NCI-H2227 (cell line): ENCODE measurements around the gene CRYGN.

Experiments
- DNase-seq: peaks from one replicate; lab custom pipeline; 2025; ENCODE audit not compliant: unreplicated experiment; lab: John Stamatoyannopoulos, UW

CRYGN gene

DNA sequence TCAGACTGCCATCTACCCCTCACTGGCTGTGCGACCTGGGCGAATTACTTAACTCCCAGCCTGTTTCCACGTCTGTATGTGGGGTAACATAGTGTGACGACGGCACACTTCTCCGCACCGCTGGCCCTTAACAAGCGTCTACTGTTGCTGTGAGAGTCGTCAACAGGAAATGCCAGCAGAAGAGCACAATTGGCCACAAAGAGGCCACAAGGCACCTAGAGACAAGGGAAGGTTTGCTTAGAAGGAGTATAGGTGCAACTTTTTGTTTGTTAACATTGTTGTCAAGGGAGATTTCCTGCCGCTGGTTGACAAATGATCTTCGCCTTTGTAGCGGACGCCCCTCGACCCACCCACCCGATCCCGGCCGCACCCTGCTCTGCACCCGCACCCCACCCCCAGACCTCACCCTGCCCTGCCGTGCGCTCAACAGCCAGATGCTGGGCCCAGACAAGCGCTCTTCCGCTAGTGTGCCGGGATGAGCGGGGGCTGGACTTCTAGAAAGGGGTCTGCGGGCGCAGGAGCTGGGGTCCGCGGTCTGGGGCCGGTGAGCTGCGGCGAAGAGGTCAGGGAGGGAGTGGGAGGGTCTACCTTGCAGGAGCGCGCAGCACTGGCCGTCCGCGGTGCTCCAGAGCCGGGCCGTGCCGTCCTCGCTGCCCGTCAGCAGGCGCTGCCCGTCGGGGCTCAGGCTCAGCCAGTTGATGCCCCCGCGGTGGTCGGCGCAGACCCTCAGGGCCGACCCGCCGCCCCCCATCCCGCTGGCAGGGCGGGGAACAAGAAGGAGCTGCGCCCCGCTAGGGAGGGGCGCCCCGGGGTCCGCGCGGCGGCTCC is 30.9 kb downstream of the CRYGN start:
- peak; percentile 44 for DNase-seq

DNA sequence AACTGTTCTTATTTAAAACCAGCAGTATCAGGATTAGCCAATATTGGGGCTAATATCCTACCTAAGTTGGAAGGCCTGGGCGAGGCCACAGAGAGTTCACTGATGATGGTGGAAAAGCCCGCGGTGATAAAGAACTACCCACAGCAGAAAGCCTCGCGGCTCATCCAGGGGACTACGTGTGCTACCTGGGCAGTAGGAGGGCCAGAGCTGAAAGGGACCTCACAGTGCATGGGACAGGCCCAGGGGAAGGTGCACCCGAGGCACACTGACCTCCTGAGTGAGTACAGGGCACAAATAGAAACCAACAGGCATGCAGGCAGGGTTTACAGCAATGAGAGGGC is 31.5 kb downstream of the CRYGN start:
- no peak for DNase-seq

- DNase-seq: no peak
These were observed 32.9 kb downstream of the CRYGN start for GRCh38 chr7:151406886-151407583.

- DNase-seq: no peak
These were observed 33.7 kb downstream of the CRYGN start for GRCh38 chr7:151406051-151406875.

DNA sequence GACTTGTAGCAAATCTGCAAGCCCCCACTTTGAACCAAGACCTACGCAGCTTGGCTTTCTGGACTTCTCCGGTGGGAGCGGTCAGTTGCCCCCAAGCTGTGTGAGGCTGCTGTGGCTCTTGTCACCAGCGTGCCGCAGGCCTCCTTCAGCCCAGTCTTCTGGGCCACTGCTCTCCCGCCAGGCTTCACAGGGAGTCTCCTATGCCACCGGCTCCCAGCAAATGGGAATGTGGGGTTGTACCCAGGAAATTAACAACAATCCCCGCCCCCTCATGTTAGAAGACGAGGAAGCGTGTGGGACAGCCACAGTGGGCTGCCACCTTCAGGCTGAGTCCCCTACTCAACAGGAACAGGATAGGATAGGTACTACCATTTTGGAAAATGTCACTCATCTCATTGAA is 34.4 kb downstream of the CRYGN start:
- no peak for DNase-seq

- no peak for DNase-seq
These were observed 34.9 kb downstream of the CRYGN start for GRCh38 chr7:151405056-151405455.

DNA sequence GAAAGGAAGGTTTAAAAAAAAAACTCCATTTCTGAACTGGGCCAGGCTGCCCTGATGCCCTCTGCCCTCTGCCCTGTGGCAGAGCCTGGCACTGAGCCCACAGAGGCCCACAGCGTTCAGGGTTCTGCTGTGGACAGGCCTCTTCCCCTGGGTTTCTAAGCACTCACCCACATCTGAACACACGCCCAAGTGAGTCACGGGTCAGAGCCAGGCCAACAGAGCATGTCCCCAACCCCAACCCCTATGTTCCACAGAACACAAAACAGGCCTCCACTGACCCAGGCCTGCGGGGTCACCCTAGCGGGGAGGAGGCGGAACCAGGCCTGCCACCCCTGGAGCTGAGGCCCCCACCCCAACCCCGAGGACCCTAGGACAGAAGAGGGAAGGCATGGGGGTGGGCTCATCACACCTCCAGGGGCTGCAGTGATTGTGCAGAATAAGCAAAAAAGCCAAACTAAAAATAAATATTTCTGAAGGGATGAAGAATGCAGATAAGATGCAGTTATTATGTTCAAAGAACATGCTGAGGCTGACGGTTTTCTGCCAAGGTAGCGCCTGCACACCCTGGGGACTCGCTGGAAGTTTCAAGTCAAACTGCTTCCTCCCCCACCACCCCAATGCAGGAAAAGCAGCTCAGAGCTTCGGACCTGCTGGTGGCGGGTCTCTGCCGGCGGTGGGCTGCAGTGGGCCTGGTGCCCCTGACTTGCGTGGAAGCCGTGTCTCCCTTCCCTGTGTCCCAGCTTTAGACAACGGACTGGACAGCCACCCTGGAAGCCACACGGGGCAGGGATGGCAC is 35.5 kb downstream of the CRYGN start:
- no peak for DNase-seq

DNA sequence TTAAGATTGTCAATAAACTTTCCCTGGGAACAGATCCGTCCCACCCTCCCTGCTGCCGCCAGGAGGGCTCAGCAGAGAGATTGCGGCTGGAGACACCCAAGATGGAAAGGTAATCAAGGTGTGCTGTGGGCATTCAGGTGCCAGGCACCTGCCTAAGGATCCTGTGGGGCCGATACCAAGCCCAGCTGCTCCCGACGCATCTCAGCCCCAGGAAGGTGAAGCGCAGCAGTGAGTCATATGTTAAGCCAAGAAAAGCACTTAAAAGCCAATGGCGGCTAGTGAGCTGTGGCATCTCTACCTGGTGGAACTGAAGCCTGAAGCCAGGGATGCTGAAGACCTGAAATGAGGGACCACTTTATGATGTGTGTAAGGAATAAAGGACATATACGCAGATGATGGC is 36.2 kb downstream of the CRYGN start:
- no peak for DNase-seq

DNA sequence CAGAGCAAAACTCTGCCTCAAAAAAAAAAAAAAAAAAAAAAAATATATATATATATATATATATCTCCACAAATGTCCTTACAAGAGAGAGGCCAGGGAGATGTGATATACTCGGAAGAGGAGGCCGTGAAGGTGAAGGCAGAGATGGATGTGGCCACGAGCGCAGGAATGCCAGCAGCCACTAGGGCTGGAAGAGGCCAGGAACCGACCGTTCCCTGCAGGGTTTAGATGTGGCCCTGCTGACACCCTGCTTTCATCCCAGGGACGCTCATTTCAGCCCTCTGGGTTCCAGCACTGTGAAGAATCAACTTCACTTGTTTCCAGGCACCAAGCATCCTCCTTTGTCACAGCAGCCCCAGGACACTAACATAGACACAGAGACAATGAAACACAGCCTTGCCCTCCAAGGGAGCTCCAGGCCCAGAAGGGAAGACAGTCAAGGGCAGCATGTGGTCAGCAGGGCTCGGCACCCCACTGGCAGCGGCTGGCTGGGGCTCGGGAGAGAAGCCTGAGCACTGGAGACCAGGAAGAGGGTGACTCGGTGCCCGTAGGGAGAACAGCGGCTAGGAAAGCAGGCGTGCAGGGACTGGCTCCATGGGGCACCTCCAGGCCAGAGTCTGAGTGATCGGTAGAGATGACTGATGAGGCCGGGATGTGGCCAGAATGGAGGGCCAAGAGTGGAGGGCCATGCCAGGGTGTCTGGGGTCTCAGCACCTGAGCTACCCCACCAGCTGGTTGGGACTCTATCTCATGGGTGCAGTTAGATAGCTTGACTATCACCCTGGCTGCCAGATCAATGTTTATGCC is 37.7 kb downstream of the CRYGN start:
- DNase-seq: no peak

DNA sequence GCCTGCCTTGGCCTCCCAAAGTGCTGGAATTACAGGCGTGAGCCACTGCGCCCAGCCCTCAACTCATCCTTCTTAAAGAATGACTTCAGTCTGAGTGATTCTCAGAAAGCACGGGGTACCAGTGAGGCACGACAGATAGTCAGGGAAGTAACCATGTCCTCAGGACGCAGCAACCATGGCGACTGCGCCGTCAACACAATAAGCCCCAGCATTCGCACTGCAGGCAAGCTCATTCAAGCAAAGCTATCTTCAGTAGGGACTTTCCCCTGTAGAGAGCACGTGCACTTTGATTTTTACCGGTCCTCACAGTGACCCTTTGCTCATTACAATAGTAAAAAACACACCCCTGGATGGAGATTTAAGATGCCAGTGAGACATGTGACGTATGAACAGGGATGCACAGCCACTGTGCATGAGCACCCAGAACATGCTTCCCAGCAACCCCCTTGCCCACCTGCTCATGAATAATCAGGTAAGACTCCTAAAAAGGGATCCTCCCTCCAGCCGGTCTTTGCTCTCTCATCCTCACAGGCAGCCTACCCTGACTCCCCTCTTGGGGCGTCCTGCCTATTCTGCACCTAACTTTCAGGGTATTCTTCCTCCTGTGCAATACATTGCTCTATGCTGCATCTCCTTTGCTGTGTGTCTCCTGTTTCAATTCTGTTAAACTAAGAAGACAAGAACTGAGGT is 39.2 kb downstream of the CRYGN start:
- DNase-seq: no peak

DNA sequence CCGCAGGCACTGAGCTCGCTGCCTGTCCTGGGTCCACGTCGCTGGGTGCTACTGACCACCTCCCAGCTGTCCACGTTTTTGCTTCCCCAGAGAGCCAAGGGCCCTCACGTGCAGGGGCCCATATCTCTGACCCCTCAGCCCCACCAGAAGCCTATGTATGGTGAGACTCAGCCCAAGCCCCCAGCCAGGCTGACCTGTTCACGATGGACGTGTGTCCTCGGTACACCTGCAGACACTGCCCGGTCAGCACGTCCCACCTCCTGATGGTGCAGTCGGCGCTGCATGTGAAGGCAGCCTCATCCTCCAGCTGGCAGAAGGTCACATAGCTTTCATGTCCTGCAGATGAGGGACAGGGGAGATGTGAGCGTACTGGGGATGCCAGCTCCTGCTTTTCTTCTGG is 40.0 kb downstream of the CRYGN start:
- DNase-seq: no peak

GRCh38 chr7:151399305-151399601 is 40.7 kb downstream of the CRYGN start:
- no peak for DNase-seq

GRCh38 chr7:151398446-151399304 is 41.3 kb downstream of the CRYGN start:
- no peak for DNase-seq

DNA sequence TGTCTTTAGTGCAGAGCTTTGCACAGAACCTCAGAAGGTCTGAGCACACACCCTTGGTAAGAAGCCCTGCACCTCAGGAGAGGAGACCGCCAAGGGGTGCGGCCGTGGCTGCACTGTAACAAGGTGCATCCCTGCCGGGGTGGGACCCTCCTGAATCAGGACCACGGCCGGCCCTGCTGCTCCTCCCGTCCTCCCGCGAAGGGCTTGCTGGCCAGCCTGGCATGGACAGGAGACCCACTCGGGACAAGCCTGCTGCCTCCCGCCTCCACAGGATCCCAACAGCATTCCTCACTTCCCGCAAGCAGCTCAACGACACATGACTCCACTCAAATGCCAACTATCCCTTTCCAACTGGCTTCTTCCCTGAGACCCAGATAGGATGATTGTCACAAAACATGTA is 42.9 kb downstream of the CRYGN start:
- no peak for DNase-seq

DNA sequence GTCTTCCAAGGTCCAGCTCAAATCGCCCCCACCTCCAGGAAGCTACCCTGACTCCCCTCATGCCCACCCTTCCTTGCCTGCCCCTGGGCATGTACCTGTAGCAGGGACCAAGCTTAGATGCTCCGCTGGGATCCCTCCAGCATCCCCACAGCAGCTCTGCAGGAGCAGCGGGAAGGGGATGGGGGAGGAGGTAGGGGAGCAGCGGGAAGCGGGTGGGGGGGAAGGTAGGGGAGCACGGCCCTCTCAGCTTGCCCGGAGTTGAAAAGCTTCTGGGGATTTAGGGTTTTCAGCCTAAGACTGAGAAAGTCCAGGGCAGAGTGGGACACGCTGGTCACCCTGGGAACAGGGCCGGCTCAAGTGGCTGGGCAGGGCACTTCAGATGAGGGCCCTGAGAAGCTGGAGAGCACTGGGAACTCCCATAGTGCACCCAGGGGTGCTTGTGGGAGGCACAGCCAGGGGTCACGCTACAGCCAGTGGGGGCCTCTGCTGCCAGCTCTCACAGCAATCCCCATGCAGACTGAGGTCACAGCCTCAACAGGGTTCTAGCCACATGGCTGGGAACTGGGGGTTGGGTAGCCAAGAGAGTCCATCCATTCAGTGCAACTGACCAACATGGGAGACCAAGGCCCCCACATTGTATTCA is 43.5 kb downstream of the CRYGN start:
- no peak for DNase-seq

GRCh38 chr7:151395036-151395367 is 44.9 kb downstream of the CRYGN start:
- no peak for DNase-seq

- DNase-seq: no peak
These were observed 45.6 kb downstream of the CRYGN start for GRCh38 chr7:151394076-151395035.
